ENCODE results near the gene PATZ1.
"Not testable (repeated sequence)": the region's sequence is repeated elsewhere in the genome, so short reads cannot be mapped to it uniquely, and the experiment has no call there.

PATZ1 gene

GRCh38 chr22:31346255-31346732, at the start of gene PATZ1:
TSS of gene PATZ1 (minus strand) at chr22:31346346. CDS start at chr22:31345602, 744 bp downstream.
- in situ Hi-C loops (cut with MboI; ENCODE audit: low sequenced_read_pairs), result no loop called here

GRCh38 chr22:31394326-31394725, 48.2 kb upstream of the PATZ1 start:
- in situ Hi-C loops (cut with MboI; ENCODE audit: low sequenced_read_pairs), result no loop called here

- in situ Hi-C loops (cut with MboI; ENCODE audit: low sequenced_read_pairs), result no loop called here
Measured at GRCh38 chr22:31393893-31394292, 47.7 kb upstream of the PATZ1 start.

GRCh38 chr22:31378651-31379050, 32.5 kb upstream of the PATZ1 start:
- in situ Hi-C loops (cut with MboI; ENCODE audit: low sequenced_read_pairs), result not testable (repeated sequence)

GRCh38 chr22:31378123-31378522, 32.0 kb upstream of the PATZ1 start:
- in situ Hi-C loops (cut with MboI; ENCODE audit: low sequenced_read_pairs), result no loop called here

GRCh38 chr22:31377612-31378011, 31.5 kb upstream of the PATZ1 start:
- in situ Hi-C loops (cut with MboI; ENCODE audit: low sequenced_read_pairs), result no loop called here

GRCh38 chr22:31367426-31367825, 21.3 kb upstream of the PATZ1 start:
- in situ Hi-C loops (cut with MboI; ENCODE audit: low sequenced_read_pairs), result no loop called here

GRCh38 chr22:31363885-31364465, 17.8 kb upstream of the PATZ1 start:
- in situ Hi-C loops (cut with MboI; ENCODE audit: low sequenced_read_pairs), result no loop called here

GRCh38 chr22:31361743-31362142, 15.6 kb upstream of the PATZ1 start:
- in situ Hi-C loops (cut with MboI; ENCODE audit: low sequenced_read_pairs), result no loop called here

GRCh38 chr22:31360029-31360428, 13.9 kb upstream of the PATZ1 start:
- in situ Hi-C loops (cut with MboI; ENCODE audit: low sequenced_read_pairs), result no loop called here

- in situ Hi-C loops (cut with MboI; ENCODE audit: low sequenced_read_pairs), result no loop called here
Measured at GRCh38 chr22:31354515-31354914, 8.4 kb upstream of the PATZ1 start.

GRCh38 chr22:31350410-31350863, 4.3 kb upstream of the PATZ1 start:
- in situ Hi-C loops (cut with MboI; ENCODE audit: low sequenced_read_pairs), result no loop called here

GRCh38 chr22:31349960-31350359, 3.8 kb upstream of the PATZ1 start:
- in situ Hi-C loops (cut with MboI; ENCODE audit: low sequenced_read_pairs), result no loop called here

- in situ Hi-C loops (cut with MboI; ENCODE audit: low sequenced_read_pairs), result no loop called here
Measured at GRCh38 chr22:31348766-31349165, 2.6 kb upstream of the PATZ1 start.

- in situ Hi-C loops (cut with MboI; ENCODE audit: low sequenced_read_pairs), result not testable (repeated sequence)
Measured at GRCh38 chr22:31348009-31348337, 1.8 kb upstream of the PATZ1 start.

- in situ Hi-C loops (cut with MboI; ENCODE audit: low sequenced_read_pairs), result no loop called here
Measured at GRCh38 chr22:31347251-31348008, 1.3 kb upstream of the PATZ1 start.

GRCh38 chr22:31346733-31347250, 646 bp upstream of the PATZ1 start:
- in situ Hi-C loops (cut with MboI; ENCODE audit: low sequenced_read_pairs), result no loop called here

GRCh38 chr22:31345331-31346254, 553 bp downstream of the PATZ1 start:
- in situ Hi-C loops (cut with MboI; ENCODE audit: low sequenced_read_pairs), result no loop called here

GRCh38 chr22:31344578-31345330, 1.4 kb downstream of the PATZ1 start:
- in situ Hi-C loops (cut with MboI; ENCODE audit: low sequenced_read_pairs), result no loop called here

- in situ Hi-C loops (cut with MboI; ENCODE audit: low sequenced_read_pairs), result no loop called here
Measured at GRCh38 chr22:31344256-31344577, 1.9 kb downstream of the PATZ1 start.

Measured in HL-60/S4 (cell line).